PC-3 (cell line): ENCODE data around the gene KRT79. TPM values are rescaled to one million over a fixed set of nuclear protein-coding genes. Genes with fewer than 3 reads are reported as not detected.

Experiments used
- ATAC-seq: fragments of 200-7000 bp; cut with Tn5 transposase; 2 replicates; pipeline ENCODE4 v1.9.1; 2020; ENCODE audit warnings: mild to moderate bottlenecking, moderate library complexity
- BruUV-seq: library from RNA; stranded (reverse); fragments of 400-500 nt; replicated peaks from 2 replicates; lab custom pipeline; 2021; lab: Mats Ljungman, UMichigan
- CTCF ChIA-PET: fragments of 300-600 bp; sonication (Branson Sonifier 250); formaldehyde crosslinking; loops from one replicate; lab custom pipeline; 2022; ENCODE audit warnings: antibody characterized with exemption; lab: Charles Lee
- POLR2A ChIA-PET: fragments of 300-600 bp; sonication (Branson Sonifier 250); formaldehyde crosslinking; loops from one replicate; lab custom pipeline; 2022; ENCODE audit warnings: antibody characterized with exemption; ENCODE audit not compliant: unreplicated experiment; lab: Charles Lee
- DNase-seq: peaks from one replicate; pipeline ENCODE4 v3.0.0-alpha.2; 2015
- H2AFZ ChIP-seq: fragments of 300-600 bp; sonication (generic); 2 replicates; pipeline ENCODE4 v1.6.0; 2016; ENCODE audit warnings: antibody characterized with exemption, low read length
- H3F3A ChIP-seq: fragments of 300-600 bp; sonication (generic); one replicate; pipeline ENCODE4 v1.6.0; 2017; ENCODE audit warnings: antibody characterized with exemption, low read length, control low read depth, mild to moderate bottlenecking; ENCODE audit not compliant: unreplicated experiment
- H3K27ac ChIP-seq: fragments of 300-600 bp; sonication (generic); 2 replicates; pipeline ENCODE4 v1.5.1; 2016; ENCODE audit warnings: mild to moderate bottlenecking, low read length
- H3K27me3 ChIP-seq: fragments of 300-600 bp; sonication (generic); 2 replicates; pipeline ENCODE4 v1.6.1; 2016; ENCODE audit warnings: low read length, mixed read lengths
- H3K36me3 ChIP-seq: fragments of 300-600 bp; sonication (generic); 2 replicates; pipeline ENCODE4 v1.6.1; 2016; ENCODE audit warnings: low read depth, mixed run types, low read length, mixed read lengths
- H3K4me1 ChIP-seq: fragments of 300-600 bp; sonication (generic); 2 replicates; pipeline ENCODE4 v1.5.1; 2016; ENCODE audit warnings: low read length; ENCODE audit not compliant: insufficient read depth
- H3K4me2 ChIP-seq: fragments of 300-600 bp; sonication (generic); 2 replicates; pipeline ENCODE4 v1.6.0; 2016; ENCODE audit warnings: low read length
- H3K4me3 ChIP-seq: fragments of 300-600 bp; sonication (generic); 2 replicates; pipeline ENCODE4 v1.5.1; 2016; ENCODE audit warnings: mild to moderate bottlenecking, low read length, mixed read lengths
- H3K79me2 ChIP-seq: fragments of 300-600 bp; sonication (generic); 2 replicates; pipeline ENCODE4 v1.6.1; 2017; ENCODE audit warnings: low read length, mixed read lengths
- H3K9ac ChIP-seq: fragments of 300-600 bp; sonication (generic); 2 replicates; pipeline ENCODE4 v1.6.0; 2016; ENCODE audit warnings: mild to moderate bottlenecking, low read length
- H3K9me2 ChIP-seq: fragments of 300-600 bp; sonication (generic); replicated peaks from 2 replicates; pipeline ENCODE4 v1.6.1; 2016; ENCODE audit warnings: mixed run types, low read length, mixed read lengths
- H3K9me3 ChIP-seq: fragments of 300-600 bp; sonication (generic); 2 replicates; pipeline ENCODE4 v1.6.1; 2016; ENCODE audit warnings: low read length, mixed read lengths
- H4K20me1 ChIP-seq: fragments of 300-600 bp; sonication (generic); 2 replicates; pipeline ENCODE4 v1.6.1; 2016; ENCODE audit warnings: low read length, mixed read lengths
- CTCF ChIP-seq: fragments of 300-600 bp; sonication (generic); conservative IDR thresholded peaks from 2 replicates; pipeline ENCODE4 v1.5.1; 2017; ENCODE audit warnings: antibody characterized with exemption, low read depth, mild to moderate bottlenecking, low read length
- EZH2 ChIP-seq: fragments of 300-600 bp; sonication (generic); IDR thresholded peaks from one replicate; pipeline ENCODE4 v1.6.1; 2017; ENCODE audit warnings: antibody characterized with exemption, mild to moderate bottlenecking, low read length; ENCODE audit not compliant: unreplicated experiment
- EZH2phosphoT487 ChIP-seq: fragments of 300-600 bp; sonication (generic); IDR thresholded peaks from 2 replicates; pipeline ENCODE4 v1.6.1; 2018; ENCODE audit warnings: mild to moderate bottlenecking, antibody characterized with exemption, low read length, borderline replicate concordance
- intact Hi-C: fragments of 100-400 bp; cut with micrococcal nuclease; formaldehyde crosslinking; loops from 2 replicates; pipeline ENCODE4 v1.9.0; 2023
- total RNA-seq: library from RNA; depleted of rRNA; stranded (reverse); fragments of >200 nt; gene quantifications from 2 replicates; pipeline ENCODE4 v1.2.3, GENCODE V29; 2014

The KRT79 gene
- total RNA-seq, 1 experiment from 2014 or later = not detected

DNA sequence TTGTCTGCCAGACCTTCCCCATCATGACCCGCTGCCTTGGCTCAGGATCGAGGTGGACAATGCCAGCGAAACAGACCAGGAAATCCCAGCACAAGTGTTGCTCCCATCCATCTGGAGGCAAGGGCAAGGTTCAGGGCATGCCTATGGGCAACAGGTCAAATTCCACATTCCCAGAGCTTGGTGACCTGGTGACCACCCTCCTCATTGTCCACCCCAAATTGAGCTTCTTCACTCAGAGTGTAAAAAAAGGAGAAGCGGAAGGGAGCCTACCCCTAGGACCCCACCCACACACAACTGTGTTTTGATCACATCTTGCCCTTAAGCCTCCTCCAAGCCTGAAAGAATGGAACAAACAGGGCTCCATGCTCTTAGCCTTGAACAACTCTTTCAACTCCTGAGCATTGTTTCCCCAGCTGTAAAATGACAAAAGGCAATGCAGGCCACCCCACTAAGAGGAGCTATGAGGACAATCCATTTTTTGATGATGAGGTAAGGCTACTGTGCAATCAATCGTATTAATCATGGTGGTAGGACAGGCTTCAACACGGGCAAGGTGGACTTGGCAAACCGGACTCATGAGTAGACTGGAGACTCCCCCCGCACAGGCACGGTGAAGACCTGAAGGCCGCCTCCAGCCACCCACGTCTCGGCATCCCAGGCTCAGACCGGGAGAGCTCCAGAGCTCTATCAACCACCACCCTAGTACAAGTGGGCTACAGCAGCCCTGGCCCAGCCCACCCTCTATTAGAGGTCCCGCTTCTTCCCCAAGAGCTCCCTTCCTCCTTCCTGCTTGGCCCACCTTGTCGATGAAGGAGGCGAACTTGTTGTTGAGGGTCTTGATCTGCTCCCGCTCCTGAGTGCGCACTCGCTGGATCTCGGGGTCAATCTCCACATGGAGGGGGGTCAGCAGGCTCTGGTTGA is 866 bp downstream of the KRT79 start:
- H3F3A ChIP-seq = no peaks in the 10 kb centered on the region
- H3K79me2 ChIP-seq = no peaks in the 10 kb centered on the region
- no TSS peak for BruUV-seq
- TF ChIP-seq CTCF = no peak
- no peak overlapping the region for H3K27ac ChIP-seq
- DNase-seq = no peak
- no peak overlapping the region for H3K9ac ChIP-seq
- ChIA-PET POLR2A (no interaction called here), CTCF (no interaction called here)
- no peaks in the 10 kb centered on the region for H4K20me1 ChIP-seq
- H3K27me3 ChIP-seq = no peaks in the 10 kb centered on the region
- no peaks in the 10 kb centered on the region for H3K9me3 ChIP-seq
- intact Hi-C loops = no loop called here
- no peak for ATAC-seq
- H2AFZ ChIP-seq = no peak overlapping the region
- no peak overlapping the region for H3K4me2 ChIP-seq
- no peak overlapping the region for H3K4me3 ChIP-seq
- H3K9me2 ChIP-seq = no peaks in the 10 kb centered on the region
- peaks cover 27% of the 10 kb centered on the region for H3K4me1 ChIP-seq
- no peaks in the 10 kb centered on the region for H3K36me3 ChIP-seq

DNA sequence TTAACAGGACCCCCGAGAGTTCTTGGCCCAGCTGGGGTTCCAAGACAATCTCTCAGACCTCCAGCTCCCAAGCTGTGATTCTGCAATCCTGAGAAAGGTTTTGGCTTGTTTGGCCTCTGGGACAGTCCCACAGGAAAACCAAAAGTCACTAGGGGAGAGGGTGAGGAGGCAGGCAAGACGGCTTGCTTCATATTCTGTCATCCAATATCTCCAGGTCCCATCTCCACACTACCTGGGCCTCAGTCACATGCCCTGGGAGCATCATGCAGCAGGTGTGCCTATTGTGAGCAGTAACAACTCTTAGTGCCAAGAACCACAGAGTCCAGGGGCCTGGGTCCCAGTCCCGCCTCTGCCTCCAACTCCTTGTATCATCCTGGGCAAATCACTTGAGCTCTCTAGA is 1.7 kb downstream of the KRT79 start:
- ATAC-seq = no peak
- CTCF ChIA-PET = no interaction called here
- no peak overlapping the region for H3K4me3 ChIP-seq

More for the DNA sequence above, 1.7 kb downstream of the KRT79 start:
- no TSS peak for BruUV-seq
- no peaks in the 10 kb centered on the region for H4K20me1 ChIP-seq
- POLR2A ChIA-PET = no interaction called here
- DNase-seq = no peak
- TF ChIP-seq EZH2phosphoT487 (no peak), EZH2 (no peak), CTCF (no peak)
- intact Hi-C loops = no loop called here
- no peaks in the 10 kb centered on the region for H3K9me3 ChIP-seq
- H3K79me2 ChIP-seq = no peaks in the 10 kb centered on the region
- H3K9ac ChIP-seq = no peak overlapping the region
- no peak overlapping the region for H3K4me2 ChIP-seq
- no peaks in the 10 kb centered on the region for H3K9me2 ChIP-seq
- H3K36me3 ChIP-seq = no peaks in the 10 kb centered on the region
- H3F3A ChIP-seq = no peaks in the 10 kb centered on the region
- peaks cover 21% of the 10 kb centered on the region for H3K4me1 ChIP-seq
- H2AFZ ChIP-seq = no peak overlapping the region
- no peak overlapping the region for H3K27ac ChIP-seq
- H3K27me3 ChIP-seq = no peaks in the 10 kb centered on the region
